Measurements from ENCODE around the gene IGFBP4. TPM values are rescaled to one million over a fixed set of nuclear protein-coding genes. Genes with fewer than 3 reads are reported as not detected.

Gene IGFBP4
- total and polyA plus RNA-seq, 2 of the 4 experiments (the other 2 are of a cell fraction) = 308 to 1,187 TPM

DNA sequence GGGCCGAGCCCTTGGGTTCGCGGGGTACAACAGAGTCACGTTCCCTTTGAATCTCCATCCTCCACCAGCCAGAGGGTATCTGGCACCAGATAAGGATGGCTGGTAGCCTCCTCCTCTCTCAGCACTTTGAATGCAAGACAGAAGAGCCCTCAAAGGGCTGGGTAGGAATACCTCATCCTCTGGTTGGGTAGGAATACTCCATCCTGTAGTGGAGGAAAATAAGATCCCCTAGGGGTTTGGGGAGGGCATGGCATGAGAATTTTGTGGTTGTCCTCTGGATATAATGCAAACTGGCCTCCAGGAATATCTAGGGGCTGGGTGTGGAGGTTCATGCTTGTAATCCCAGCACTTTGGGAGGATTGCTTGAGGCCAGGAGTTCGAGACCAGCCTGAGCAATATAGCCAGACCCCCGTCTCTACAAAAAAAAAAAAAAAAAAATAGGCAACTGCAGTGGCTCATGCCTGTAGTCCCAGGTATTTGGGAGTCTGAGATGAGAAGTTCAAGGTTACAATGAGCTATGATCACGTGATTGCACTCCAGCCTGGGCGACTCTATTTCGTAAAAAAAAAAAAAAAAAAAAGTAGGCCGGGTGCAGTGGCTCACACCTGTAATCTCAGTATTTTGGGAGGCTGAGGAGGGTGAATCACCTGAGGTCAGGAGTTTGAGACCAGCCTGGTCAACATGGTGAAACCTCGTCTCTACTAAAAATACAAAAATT, 2.7 kb downstream of the IGFBP4 start:
- H3K27me3 ChIP-seq (ENCODE audit: control insufficient read depth, insufficient read depth, low read length) = no peaks in the 10 kb centered on the region
- peak overlapping the region; percentile 96 for H3K56ac ChIP-seq (ENCODE audit: extremely low read depth, insufficient read depth, low read length)
- ChIA-PET POLR2A (ENCODE audit: unreplicated experiment) (interaction anchor here (0.6 kb wide), 6 partner anchors 23 to 93 kb away, joined by 3 to 13 read pairs (median 4); no protein-coding TSS in a partner anchor), CTCF (interaction anchor here (0.7 to 1.2 kb wide), 2 partner anchors 30 to 501 kb away, joined by 6 read pairs; no protein-coding TSS in a partner anchor)
- peak overlapping the region; percentile 77 for H2AK9ac ChIP-seq (replicated peaks; ENCODE audit: low read depth, low read length, poor library complexity)
- peak overlapping the region; percentile 98 for H3K9ac ChIP-seq (ENCODE audit: low read depth, low read length)
- no peak overlapping the region for H2BK120ac ChIP-seq (ENCODE audit: low read depth, low read length)
- H3K9me1 ChIP-seq (ENCODE audit: insufficient read depth, low read length) = peaks cover 32% of the 10 kb centered on the region
- H3K4me1 ChIP-seq (ENCODE audit: control insufficient read depth, insufficient read depth, low read length) = peaks cover 36% of the 10 kb centered on the region
- H2AK5ac ChIP-seq (ENCODE audit: low read depth, low read length) = peak overlapping the region; percentile 81
- H3K9me3 ChIP-seq (ENCODE audit: control insufficient read depth, insufficient read depth, low read length) = no peaks in the 10 kb centered on the region
- ATAC-seq (ENCODE audit: low read depth) (no peak), DNase-seq (peak; percentile 27)
- peak overlapping the region; percentile 76 for H2BK5ac ChIP-seq (ENCODE audit: low read depth, low read length, poor library complexity, severe bottlenecking)
- H4K20me1 ChIP-seq (ENCODE audit: insufficient read depth, low read length) = peaks cover 69% of the 10 kb centered on the region
- H2AFZ ChIP-seq (replicated peaks; ENCODE audit: low read length, poor library complexity) = no peak overlapping the region
- dilution Hi-C loops (cut with HindIII; ENCODE audit: low sequenced_read_pairs, unreplicated experiment) = no loop called here
- no TSS peak for BruUV-seq (replicated peaks)
- peak overlapping the region; percentile 84; the same call in 1 of the 2 replicates for H3K23ac ChIP-seq (ENCODE audit: low read depth, low read length)
- intact Hi-C loops (cut with micrococcal nuclease) = no loop called here
- peak overlapping the region; percentile 65 for H3K27ac ChIP-seq (ENCODE audit: insufficient read depth, low read length)
- peaks cover 41% of the 10 kb centered on the region for H3K36me3 ChIP-seq (ENCODE audit: control insufficient read depth, insufficient read depth, low read length)
- H3K4me3 ChIP-seq (ENCODE audit: insufficient read depth, low read depth, low read length) = peak overlapping the region; percentile 98
- peak overlapping the region; percentile 92 for H3K14ac ChIP-seq (replicated peaks; ENCODE audit: low read depth, low read length)
- H4K8ac ChIP-seq (ENCODE audit: low read depth in 2 of 2, low read length in 2 of 2) = peak overlapping the region in 1 of 2 experiments; percentile 95; a peak in 2 of 4 replicates
- peaks cover 25 to 71% of the 10 kb centered on the region in 2 experiments for H3K79me1 ChIP-seq (ENCODE audit: low read depth in 1 of 2, low read length in 2 of 2)
- peak overlapping the region; percentile 51; the same call in 1 of the 2 replicates for H3K18ac ChIP-seq (ENCODE audit: low read depth, low read length)
- H2BK15ac ChIP-seq (ENCODE audit: low read depth, low read length) = no peak overlapping the region
- no peak overlapping the region for H4K5ac ChIP-seq (ENCODE audit: low read depth, low read length)
- H3K4me2 ChIP-seq (ENCODE audit: low read depth, low read length) = peak overlapping the region; percentile 87
- H3K4ac ChIP-seq (ENCODE audit: low read depth, low read length) = peak overlapping the region; percentile 86
- no CpG with 5 or more reads among the region's 11 CpGs for WGBS, 2 experiments (ENCODE audit: extremely low coverage in 2 of 2, insufficient read length in 1 of 2)
- peak overlapping the region; percentile 72; the same call in 1 of the 2 replicates for H4K91ac ChIP-seq (ENCODE audit: insufficient read depth, low read depth, low read length)
- TF ChIP-seq BHLHE40 (IDR thresholded peaks at IDR 0.05; ENCODE audit: low read depth, low read length) = no peak
- TF ChIP-seq CTCF (conservative IDR thresholded peaks at IDR 0.05; ENCODE audit: low read depth, low read length) = 0 out of 2 replicates have a peak, but pooled peaks have one; percentile 11
- TF ChIP-seq MXI1 (IDR thresholded peaks at IDR 0.05; ENCODE audit: borderline replicate concordance, low read depth, low read length) = no peak
- in situ Hi-C loops (cut with MboI; ENCODE audit: low sequenced_read_pairs) = no loop called here
- no peak overlapping the region for H2BK20ac ChIP-seq (ENCODE audit: low read depth, low read length)
